Karpas-422 (cell line): ENCODE measurements around the gene MED13L. TPM values are rescaled to one million over a fixed set of nuclear protein-coding genes. Genes with fewer than 3 reads are reported as not detected.

ENCODE experiments used
- DNase-seq: peaks from one replicate; pipeline ENCODE4 v3.0.0-alpha.2; 2015
- H2AFZ ChIP-seq: fragments of 200-600 bp; sonication (generic); 2 replicates; pipeline ENCODE4 v1.6.1; 2014; ENCODE audit warnings: antibody characterized with exemption, low read length, mixed read lengths
- H3K27ac ChIP-seq: fragments of 200-600 bp; sonication (generic); 2 replicates; pipeline ENCODE4 v1.5.1; 2014; ENCODE audit warnings: mild to moderate bottlenecking, low read length, moderate library complexity
- H3K27me3 ChIP-seq: fragments of 200-600 bp; sonication (generic); 2 replicates; pipeline ENCODE4 v1.6.1; 2014; ENCODE audit warnings: low read length, mixed read lengths
- H3K36me3 ChIP-seq: fragments of 200-600 bp; sonication (generic); 2 replicates; pipeline ENCODE4 v1.6.1; 2014; ENCODE audit warnings: low read length, mixed read lengths; ENCODE audit not compliant: insufficient read depth
- H3K4me1 ChIP-seq: fragments of 200-600 bp; sonication (generic); 2 replicates; pipeline ENCODE4 v1.6.1; 2014; ENCODE audit warnings: mild to moderate bottlenecking, low read length, mixed read lengths
- H3K4me2 ChIP-seq: fragments of 200-600 bp; sonication (generic); 2 replicates; pipeline ENCODE4 v1.6.1; 2014; ENCODE audit warnings: low read length, low read depth, mild to moderate bottlenecking; ENCODE audit not compliant: poor library complexity, severe bottlenecking
- H3K4me3 ChIP-seq: fragments of 200-600 bp; sonication (generic); 2 replicates; pipeline ENCODE4 v1.5.1; 2014; ENCODE audit warnings: mild to moderate bottlenecking, antibody characterized with exemption, low read length, mixed read lengths
- H3K79me2 ChIP-seq: fragments of 200-600 bp; sonication (generic); 2 replicates; pipeline ENCODE4 v1.6.1; 2014; ENCODE audit warnings: mild to moderate bottlenecking, low read length, mixed read lengths
- H3K9ac ChIP-seq: fragments of 200-600 bp; sonication (generic); 2 replicates; pipeline ENCODE4 v1.6.0; 2014; ENCODE audit warnings: low read length
- H3K9me2 ChIP-seq: fragments of 200-600 bp; sonication (generic), shearing (Covaris generic); replicated peaks from 2 replicates; pipeline ENCODE4 v1.6.0; 2014; ENCODE audit warnings: mild to moderate bottlenecking, low read length, moderate library complexity; ENCODE audit not compliant: insufficient read depth
- H3K9me3 ChIP-seq: fragments of 300-700, 200-600 bp; sonication (generic); 2 replicates; pipeline ENCODE4 v1.6.1; 2014; ENCODE audit warnings: low read length, mixed read lengths
- H4K20me1 ChIP-seq: fragments of 200-600 bp; sonication (generic); 2 replicates; pipeline ENCODE4 v1.6.1; 2014; ENCODE audit warnings: mild to moderate bottlenecking, antibody characterized with exemption, low read length, low read depth; ENCODE audit not compliant: insufficient read depth
- total RNA-seq: library from RNA; depleted of rRNA; stranded (reverse); fragments of >200 nt; shearing (Covaris generic); gene quantifications from 2 replicates; pipeline ENCODE4 v1.2.3, GENCODE V29; 2014; ENCODE audit warnings: low replicate concordance

The MED13L gene
- total RNA-seq, 1 experiment from 2014 or later: 37.5 TPM

- Histone ChIP-seq H3K9ac (no peak overlapping the region), H3K4me2 (no peak overlapping the region), H3K4me1 (no peaks in the 10 kb centered on the region; the same call in 1 of the 2 replicates), H3K9me2 (no peaks in the 10 kb centered on the region), H2AFZ (no peak overlapping the region), H3K27ac (no peak overlapping the region), H4K20me1 (peaks cover 20% of the 10 kb centered on the region), H3K27me3 (no peaks in the 10 kb centered on the region), H3K9me3 (no peaks in the 10 kb centered on the region), H3K4me3 (no peak overlapping the region), H3K36me3 (no peaks in the 10 kb centered on the region), H3K79me2 (no peaks in the 10 kb centered on the region)
- no peak for DNase-seq
Measured at GRCh38 chr12:116233669-116234068, 43.8 kb downstream of the MED13L start.

GRCh38 chr12:116227811-116228210 is 49.7 kb downstream of the MED13L start:
- Histone ChIP-seq H3K36me3 (no peaks in the 10 kb centered on the region), H3K27ac (no peak overlapping the region), H3K4me3 (no peak overlapping the region), H3K9me3 (no peaks in the 10 kb centered on the region), H3K4me2 (no peak overlapping the region), H2AFZ (no peak overlapping the region), H4K20me1 (peaks cover 28% of the 10 kb centered on the region; the same call in 1 of the 2 replicates), H3K27me3 (no peaks in the 10 kb centered on the region), H3K79me2 (no peaks in the 10 kb centered on the region), H3K9me2 (no peaks in the 10 kb centered on the region), H3K4me1 (no peaks in the 10 kb centered on the region), H3K9ac (no peak overlapping the region)
- no peak for DNase-seq

DNA sequence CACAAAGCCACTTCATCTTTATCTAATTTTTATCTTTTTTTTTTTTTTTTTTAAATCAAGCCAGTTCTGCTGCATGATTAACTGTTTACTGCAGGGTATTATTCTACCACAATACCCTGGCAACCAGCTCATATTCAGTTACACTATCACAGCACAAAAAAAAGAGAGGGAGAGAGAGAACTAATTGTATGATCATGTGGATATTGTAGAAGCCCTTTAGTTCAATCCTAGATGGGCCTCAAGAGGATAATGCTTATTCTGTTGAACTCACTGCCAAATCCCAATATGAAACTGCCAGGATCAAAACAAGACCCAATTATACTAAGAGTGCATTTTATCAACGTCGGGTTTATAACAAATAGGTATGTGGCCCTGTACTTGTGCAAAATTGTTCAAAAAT is 51.5 kb downstream of the MED13L start:
- no peaks in the 10 kb centered on the region for H3K79me2 ChIP-seq
- peaks cover 28% of the 10 kb centered on the region; the same call in 1 of the 2 replicates for H4K20me1 ChIP-seq
- H3K9me3 ChIP-seq: no peaks in the 10 kb centered on the region
- no peaks in the 10 kb centered on the region for H3K9me2 ChIP-seq
- no peaks in the 10 kb centered on the region for H3K27me3 ChIP-seq
- H3K9ac ChIP-seq: no peak overlapping the region
- no peaks in the 10 kb centered on the region for H3K36me3 ChIP-seq
- no peak for DNase-seq
- H3K4me3 ChIP-seq: no peak overlapping the region
- no peak overlapping the region for H3K4me2 ChIP-seq
- no peak overlapping the region for H2AFZ ChIP-seq
- no peak overlapping the region for H3K27ac ChIP-seq
- no peaks in the 10 kb centered on the region for H3K4me1 ChIP-seq

DNA sequence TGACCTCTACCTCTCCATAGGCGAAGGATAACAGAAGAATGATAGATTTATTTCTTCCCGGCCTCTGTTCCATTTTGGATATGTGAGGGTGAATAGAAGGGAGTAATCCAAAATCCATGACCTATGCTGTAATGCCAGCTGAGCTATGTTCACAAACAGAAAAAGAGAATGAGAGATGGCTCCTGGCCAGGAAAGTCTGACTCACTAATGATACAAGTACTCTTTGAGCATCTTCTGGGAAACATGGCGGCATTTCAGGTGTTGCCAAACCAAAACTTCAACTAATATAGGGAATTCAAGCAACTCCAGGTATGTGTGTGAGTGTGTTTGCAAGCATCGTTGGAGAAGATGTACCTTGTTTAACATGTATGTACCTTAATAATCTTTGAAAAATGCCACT is 55.1 kb downstream of the MED13L start:
- peaks cover 29% of the 10 kb centered on the region; the same call in 1 of the 2 replicates for H4K20me1 ChIP-seq
- H3K9me3 ChIP-seq: no peaks in the 10 kb centered on the region
- no peak overlapping the region for H3K27ac ChIP-seq
- no peaks in the 10 kb centered on the region for H3K27me3 ChIP-seq
- no peaks in the 10 kb centered on the region for H3K4me1 ChIP-seq
- DNase-seq: no peak
- no peaks in the 10 kb centered on the region for H3K36me3 ChIP-seq
- H3K9ac ChIP-seq: no peak overlapping the region
- H2AFZ ChIP-seq: no peak overlapping the region
- no peaks in the 10 kb centered on the region for H3K9me2 ChIP-seq
- H3K4me3 ChIP-seq: no peak overlapping the region
- H3K4me2 ChIP-seq: no peak overlapping the region
- H3K79me2 ChIP-seq: no peaks in the 10 kb centered on the region

- Histone ChIP-seq H3K9ac (no peak overlapping the region), H3K36me3 (no peaks in the 10 kb centered on the region), H3K27ac (no peak overlapping the region), H3K79me2 (no peaks in the 10 kb centered on the region), H2AFZ (no peak overlapping the region), H4K20me1 (peaks cover 33% of the 10 kb centered on the region), H3K4me1 (no peaks in the 10 kb centered on the region), H3K27me3 (no peaks in the 10 kb centered on the region), H3K4me2 (no peak overlapping the region), H3K4me3 (no peak overlapping the region), H3K9me3 (no peaks in the 10 kb centered on the region), H3K9me2 (no peaks in the 10 kb centered on the region)
- no peak for DNase-seq
Measured at GRCh38 chr12:116220756-116221155, 56.7 kb downstream of the MED13L start.

DNA sequence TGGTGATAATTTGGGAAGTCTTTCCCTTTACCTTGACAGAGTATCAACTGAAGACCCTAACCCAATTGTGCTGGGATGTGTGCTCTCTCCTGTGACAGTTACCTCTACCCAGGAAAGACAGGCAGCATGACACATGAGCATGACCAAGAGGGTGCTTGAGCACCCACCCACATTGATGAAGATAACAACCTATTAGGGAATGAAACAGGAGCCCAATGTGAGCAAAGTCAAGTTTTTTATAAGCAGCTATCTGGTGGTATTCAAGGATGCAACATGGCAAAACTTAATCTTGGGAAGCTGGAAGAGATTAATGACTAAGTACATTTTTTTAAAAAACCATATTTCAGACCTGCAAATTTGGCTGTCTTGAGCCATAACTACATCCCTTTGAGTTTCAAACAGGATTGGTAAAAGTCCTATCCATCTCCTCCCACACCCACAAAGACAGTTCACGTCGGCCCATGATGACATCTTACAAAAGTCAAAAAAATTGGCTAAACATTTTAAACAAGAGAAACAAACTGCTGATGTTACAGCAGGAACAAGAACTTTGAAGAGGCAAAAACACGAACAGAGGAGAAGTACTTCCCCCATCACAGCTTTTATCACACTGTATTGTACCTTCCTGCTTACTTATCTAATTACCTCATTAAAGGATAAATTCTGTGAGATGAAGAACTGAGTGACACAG is 60.3 kb downstream of the MED13L start:
- no peaks in the 10 kb centered on the region for H3K79me2 ChIP-seq
- no peaks in the 10 kb centered on the region for H3K4me1 ChIP-seq
- peaks cover 48% of the 10 kb centered on the region for H4K20me1 ChIP-seq

GRCh38 chr12:116216022-116216756 is 61.3 kb downstream of the MED13L start:
- Histone ChIP-seq H2AFZ (no peak overlapping the region), H3K27ac (no peak overlapping the region), H3K9me2 (no peaks in the 10 kb centered on the region), H4K20me1 (peaks cover 51% of the 10 kb centered on the region), H3K4me2 (no peak overlapping the region), H3K79me2 (no peaks in the 10 kb centered on the region), H3K27me3 (no peaks in the 10 kb centered on the region), H3K4me3 (no peak overlapping the region), H3K9ac (no peak overlapping the region), H3K36me3 (no peaks in the 10 kb centered on the region), H3K4me1 (no peaks in the 10 kb centered on the region), H3K9me3 (no peaks in the 10 kb centered on the region)
- no peak for DNase-seq

More for the DNA sequence above, 60.3 kb downstream of the MED13L start:
- Histone ChIP-seq H3K9me2 (no peaks in the 10 kb centered on the region), H3K4me2 (no peak overlapping the region), H3K9me3 (no peaks in the 10 kb centered on the region), H3K36me3 (no peaks in the 10 kb centered on the region), H2AFZ (no peak overlapping the region), H3K4me3 (no peak overlapping the region), H3K9ac (no peak overlapping the region), H3K27me3 (no peaks in the 10 kb centered on the region), H3K27ac (no peak overlapping the region)
- DNase-seq: no peak

DNA sequence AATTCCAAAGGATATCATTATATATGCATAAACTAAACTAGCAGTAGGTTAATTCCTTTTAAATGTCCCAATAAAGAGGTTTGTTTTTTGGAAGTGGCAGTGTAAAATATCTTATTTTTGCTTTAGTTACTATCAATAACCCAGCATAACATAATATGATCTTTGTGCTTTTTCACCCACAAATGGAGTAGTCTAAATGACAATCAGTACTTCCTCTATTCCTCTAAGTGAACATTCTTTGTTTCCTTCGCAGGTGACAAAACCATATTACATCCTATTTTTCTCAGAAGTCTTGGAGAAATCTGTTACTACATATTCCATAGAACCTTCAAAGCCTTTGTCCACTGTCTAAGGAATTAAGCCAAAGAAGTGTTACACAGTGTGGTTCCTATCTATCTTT is 62.5 kb downstream of the MED13L start:
- Histone ChIP-seq H3K4me1 (no peaks in the 10 kb centered on the region), H3K9me2 (no peaks in the 10 kb centered on the region), H3K36me3 (no peaks in the 10 kb centered on the region), H3K9me3 (no peaks in the 10 kb centered on the region), H2AFZ (no peak overlapping the region), H4K20me1 (peaks cover 60% of the 10 kb centered on the region), H3K79me2 (no peaks in the 10 kb centered on the region), H3K4me3 (no peak overlapping the region), H3K27ac (no peak overlapping the region), H3K4me2 (no peak overlapping the region), H3K27me3 (no peaks in the 10 kb centered on the region), H3K9ac (no peak overlapping the region)
- DNase-seq: no peak
